GM18951 (cell line): ENCODE results near the gene FCHO2.
A peak's percentile ranks its signal among the peaks of the same experiment; 100 is the strongest.
"Not testable (repeated sequence)": the region's sequence is repeated elsewhere in the genome, so short reads cannot be mapped to it uniquely, and the experiment has no call there.

Experiments
- POLR2A ChIP-seq: IDR thresholded peaks from 4 replicates; pipeline ENCODE4 v1.6.1; 2011; ENCODE audit warnings: mild to moderate bottlenecking; ENCODE audit not compliant: insufficient read length, insufficient read depth; ENCODE audit errors: extremely low read depth
- in situ Hi-C: fragments of 300-500 bp; cut with MboI; formaldehyde crosslinking; loops from one replicate; pipeline ENCODE4 v1.12.0; 2022; ENCODE audit warnings: low sequenced_read_pairs, mixed read lengths, inconsistent platforms; ENCODE audit not compliant: unreplicated experiment

The FCHO2 gene, protein sequence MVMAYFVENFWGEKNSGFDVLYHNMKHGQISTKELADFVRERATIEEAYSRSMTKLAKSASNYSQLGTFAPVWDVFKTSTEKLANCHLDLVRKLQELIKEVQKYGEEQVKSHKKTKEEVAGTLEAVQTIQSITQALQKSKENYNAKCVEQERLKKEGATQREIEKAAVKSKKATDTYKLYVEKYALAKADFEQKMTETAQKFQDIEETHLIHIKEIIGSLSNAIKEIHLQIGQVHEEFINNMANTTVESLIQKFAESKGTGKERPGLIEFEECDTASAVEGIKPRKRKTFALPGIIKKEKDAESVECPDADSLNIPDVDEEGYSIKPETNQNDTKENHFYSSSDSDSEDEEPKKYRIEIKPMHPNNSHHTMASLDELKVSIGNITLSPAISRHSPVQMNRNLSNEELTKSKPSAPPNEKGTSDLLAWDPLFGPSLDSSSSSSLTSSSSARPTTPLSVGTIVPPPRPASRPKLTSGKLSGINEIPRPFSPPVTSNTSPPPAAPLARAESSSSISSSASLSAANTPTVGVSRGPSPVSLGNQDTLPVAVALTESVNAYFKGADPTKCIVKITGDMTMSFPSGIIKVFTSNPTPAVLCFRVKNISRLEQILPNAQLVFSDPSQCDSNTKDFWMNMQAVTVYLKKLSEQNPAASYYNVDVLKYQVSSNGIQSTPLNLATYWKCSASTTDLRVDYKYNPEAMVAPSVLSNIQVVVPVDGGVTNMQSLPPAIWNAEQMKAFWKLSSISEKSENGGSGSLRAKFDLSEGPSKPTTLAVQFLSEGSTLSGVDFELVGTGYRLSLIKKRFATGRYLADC

DNA sequence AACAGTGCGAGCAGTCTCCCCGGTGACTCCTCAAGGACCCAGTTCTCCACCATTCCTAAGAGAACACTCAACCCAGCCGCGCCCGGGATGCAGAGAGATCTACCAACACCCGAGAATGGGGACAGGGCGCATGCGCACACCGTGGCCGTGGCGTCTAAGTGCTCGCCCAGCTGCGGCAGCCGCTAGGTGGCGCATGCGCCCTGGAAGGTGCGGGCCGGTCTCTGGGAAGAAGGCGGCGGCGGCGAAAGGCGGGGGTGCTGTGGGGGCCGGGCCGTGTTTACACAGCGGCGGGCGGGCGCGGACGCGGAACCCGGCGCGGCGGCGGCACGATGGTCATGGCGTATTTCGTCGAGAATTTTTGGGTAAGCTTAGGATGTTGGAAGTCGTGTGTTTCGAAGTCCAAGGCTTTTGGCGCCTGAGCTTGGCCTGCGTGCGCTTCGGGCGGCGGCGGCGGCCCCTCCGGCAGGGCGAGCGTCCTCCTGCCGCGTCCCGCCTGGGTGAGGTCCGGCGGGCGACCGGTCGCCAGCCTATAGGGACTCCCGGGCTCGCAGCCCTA is at the start of gene FCHO2:
Gene FCHO2 (plus strand): TSS at position 274 of the 556 bp plus-strand sequence. CDS start 56 bp downstream, at position 330.
- in situ Hi-C loops, result no loop called here

DNA sequence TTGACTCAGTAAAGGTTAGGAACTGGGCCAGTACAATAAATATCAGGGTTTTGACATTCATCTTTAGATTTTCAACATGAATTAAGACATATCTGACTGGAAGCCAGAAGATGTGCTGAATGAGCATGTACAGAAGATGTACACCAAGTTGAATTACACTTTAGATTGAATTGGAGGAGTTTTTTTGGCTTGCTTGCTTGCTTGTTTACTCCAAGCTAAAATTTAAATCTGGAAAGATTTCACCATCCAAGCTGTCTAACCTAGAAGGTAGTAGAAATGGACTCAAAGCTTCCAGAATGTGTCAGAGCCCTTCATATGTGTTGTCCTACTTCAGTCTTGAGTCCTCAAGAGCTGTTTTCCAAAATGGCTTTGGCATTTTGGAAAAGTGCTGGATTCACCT is 49.0 kb upstream of the FCHO2 start:
- no peak for TF ChIP-seq POLR2A
- in situ Hi-C loops, result no loop called here

More for the DNA sequence above, at the start of gene FCHO2:
- TF ChIP-seq POLR2A, result peak; percentile 43

GRCh38 chr5:72908664-72909063 is 47.2 kb upstream of the FCHO2 start:
- in situ Hi-C loops, result no loop called here
- TF ChIP-seq POLR2A, result no peak

- in situ Hi-C loops, result no loop called here
- no peak for TF ChIP-seq POLR2A
Measured at GRCh38 chr5:72917371-72917776, 38.5 kb upstream of the FCHO2 start.

DNA sequence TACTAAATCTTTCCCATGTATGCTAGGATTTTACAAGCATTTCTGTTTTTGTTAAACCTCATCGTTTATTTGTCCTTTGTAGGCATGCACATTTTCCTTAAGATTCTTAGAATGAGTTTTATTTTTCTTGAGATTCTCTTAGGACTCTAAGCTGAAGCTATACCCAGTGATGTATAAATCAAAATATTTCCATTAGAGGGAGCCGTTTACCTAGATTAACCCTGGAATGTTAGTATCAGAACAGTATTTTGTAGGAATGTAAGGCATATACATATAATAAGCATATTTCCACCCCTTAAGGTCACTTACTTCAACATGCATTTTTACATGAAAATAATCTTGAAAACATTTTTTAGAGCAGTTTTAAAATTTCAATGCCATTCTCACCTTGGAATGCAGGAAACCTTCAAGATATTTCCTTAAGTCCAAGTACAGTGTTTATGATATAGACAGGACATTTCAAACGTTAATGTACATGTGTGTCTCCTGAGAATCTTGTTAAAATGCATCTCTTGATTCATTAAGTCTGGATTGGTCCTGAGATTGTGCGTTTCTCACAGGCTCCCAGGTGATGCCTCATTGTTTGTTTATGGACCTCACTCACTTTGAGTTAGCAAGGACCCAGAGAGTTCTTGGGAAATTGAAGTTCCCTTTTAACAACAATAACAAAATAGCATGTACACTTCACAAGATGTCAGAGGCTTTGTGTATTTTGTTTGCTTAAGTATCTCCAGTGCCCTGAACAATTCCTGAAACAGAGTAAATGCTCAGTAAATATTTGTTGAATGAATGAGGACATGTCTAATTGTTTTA is 34.9 kb upstream of the FCHO2 start:
- in situ Hi-C loops, result no loop called here
- no peak for TF ChIP-seq POLR2A

- in situ Hi-C loops, result no loop called here
- TF ChIP-seq POLR2A, result no peak
Measured at GRCh38 chr5:72921886-72922285, 34.0 kb upstream of the FCHO2 start.

- in situ Hi-C loops, result no loop called here
- no peak for TF ChIP-seq POLR2A
Measured at GRCh38 chr5:72922422-72922821, 33.4 kb upstream of the FCHO2 start.

GRCh38 chr5:72925336-72926010 is 30.4 kb upstream of the FCHO2 start:
- in situ Hi-C loops, result no loop called here
- TF ChIP-seq POLR2A, result no peak

GRCh38 chr5:72932686-72933085 is 23.2 kb upstream of the FCHO2 start:
- in situ Hi-C loops, result not testable (repeated sequence)

- in situ Hi-C loops, result not testable (repeated sequence)
Measured at GRCh38 chr5:72934953-72935725, 20.7 kb upstream of the FCHO2 start.

DNA sequence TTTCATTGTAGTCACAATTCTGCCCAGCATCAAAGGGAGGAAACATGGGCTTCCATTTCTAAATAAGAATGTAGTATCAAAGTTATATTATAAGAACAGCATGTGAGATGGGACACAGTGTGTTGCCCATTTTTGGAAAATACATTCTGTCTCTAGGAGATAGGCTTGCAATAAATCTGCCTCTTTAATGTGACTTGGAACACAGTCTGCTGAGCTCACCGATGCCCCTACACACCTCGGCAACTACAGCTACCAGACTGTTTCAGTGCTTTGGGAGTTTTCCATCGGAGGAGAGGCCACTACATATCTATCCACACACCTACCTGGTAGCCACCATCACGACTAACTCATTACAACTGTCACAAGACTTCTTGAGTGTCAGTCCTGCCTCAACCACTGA is 18.9 kb upstream of the FCHO2 start:
- TF ChIP-seq POLR2A, result no peak
- in situ Hi-C loops, result no loop called here

DNA sequence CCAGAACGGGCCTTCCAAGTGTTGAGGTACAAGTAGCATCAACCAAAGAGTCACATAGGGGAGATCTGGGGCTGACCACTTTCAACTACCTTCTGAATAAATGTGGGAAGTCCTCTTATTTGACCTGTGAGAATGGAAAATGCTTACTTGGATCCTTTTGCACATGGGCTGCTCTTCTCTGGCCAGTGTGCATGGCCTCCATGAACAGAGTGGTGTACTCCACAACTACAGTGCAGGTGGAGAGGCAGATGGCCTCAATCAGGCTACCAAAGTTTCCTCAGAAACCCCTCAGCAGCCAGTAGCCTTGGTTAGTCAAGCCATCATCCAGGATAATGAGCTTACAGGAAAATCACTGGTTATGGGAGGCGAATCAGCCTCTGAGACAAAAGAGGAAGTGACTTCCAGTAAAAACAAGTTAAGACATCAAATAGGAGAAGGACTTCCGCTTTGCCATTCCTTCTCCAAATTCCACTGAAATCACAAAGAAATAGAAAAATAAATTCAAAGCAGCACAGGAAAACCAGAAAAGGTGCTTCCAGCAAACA is 18.3 kb upstream of the FCHO2 start:
- no peak for TF ChIP-seq POLR2A
- in situ Hi-C loops, result no loop called here
